ENCODE measurements around the gene CPNE4.
A peak's percentile ranks its signal among the peaks of the same experiment; 100 is the strongest.

The CPNE4 gene

DNA sequence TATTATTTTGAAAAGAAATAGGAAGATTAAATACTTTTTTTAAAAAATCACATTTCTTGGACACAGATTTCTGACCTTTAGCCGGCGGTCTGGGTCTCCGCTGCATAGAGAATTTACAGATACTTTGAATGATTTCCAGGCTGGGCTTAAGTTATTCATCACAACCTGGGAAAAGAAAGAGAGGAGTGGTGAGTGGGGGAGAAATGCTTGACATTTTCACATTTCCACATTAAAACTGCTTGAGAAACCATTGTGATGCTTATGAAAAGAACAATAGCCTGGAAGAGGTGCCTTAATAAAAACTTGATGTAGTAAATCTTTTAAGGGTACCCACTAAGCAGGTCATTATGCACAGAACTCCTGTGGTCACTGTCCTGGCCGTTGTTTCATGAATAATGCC lies 365.2 kb downstream of the CPNE4 start:
- no peak for DNase-seq

- DNase-seq, result no peak
Measured at GRCh38 chr3:131658771-131659170, 376.0 kb downstream of the CPNE4 start.

DNA sequence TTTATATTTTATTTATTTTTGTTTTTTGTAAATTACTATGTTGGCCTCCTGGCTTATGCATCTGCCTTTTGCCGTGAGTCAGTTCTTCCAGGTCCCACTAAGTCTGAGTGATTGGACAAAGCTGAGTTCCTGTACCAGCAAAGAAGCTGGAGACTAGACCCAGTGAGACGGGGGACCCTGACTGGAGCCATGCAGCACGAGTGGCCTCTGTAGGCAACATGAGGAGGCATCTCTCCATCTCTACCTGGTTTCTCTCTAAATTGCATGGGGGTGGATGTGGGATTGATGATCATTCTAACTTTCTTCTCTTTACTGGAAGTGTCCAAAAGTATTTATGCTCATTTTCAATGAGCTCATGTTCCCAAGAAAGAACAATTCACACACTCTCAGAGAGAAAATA lies 376.7 kb downstream of the CPNE4 start:
- no peak for DNase-seq

DNA sequence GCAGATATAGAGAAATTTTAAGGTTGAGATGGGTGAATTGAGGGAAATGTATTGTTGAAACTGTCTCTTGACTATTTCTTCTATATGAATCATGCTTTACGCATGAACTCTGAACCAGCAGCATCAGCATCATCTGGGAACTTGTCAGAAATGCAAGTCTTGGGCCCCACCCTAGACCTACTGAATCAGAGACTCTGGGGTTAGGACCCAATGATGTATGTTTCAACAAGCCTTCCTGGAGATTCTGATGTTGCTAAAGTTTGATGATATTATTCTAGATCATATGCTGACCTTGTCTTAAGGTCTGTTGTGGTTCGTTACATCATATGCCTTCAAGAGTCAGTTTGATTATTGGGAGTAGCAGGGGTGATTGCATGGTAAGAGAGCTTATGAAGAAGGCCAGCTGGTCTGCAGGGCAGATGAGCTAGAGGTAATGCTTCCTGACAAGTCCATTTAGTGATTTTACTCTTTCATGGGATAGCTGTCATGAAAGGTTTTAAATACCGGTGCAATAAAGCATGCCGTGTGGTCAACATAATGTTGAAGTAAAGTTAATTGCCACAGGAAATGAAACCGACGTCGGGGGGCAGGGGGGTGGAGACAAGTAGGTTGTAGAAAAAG lies 379.6 kb downstream of the CPNE4 start:
- DNase-seq, result no peak

- no peak for DNase-seq
Measured at GRCh38 chr3:131645638-131646037, 389.2 kb downstream of the CPNE4 start.

DNA sequence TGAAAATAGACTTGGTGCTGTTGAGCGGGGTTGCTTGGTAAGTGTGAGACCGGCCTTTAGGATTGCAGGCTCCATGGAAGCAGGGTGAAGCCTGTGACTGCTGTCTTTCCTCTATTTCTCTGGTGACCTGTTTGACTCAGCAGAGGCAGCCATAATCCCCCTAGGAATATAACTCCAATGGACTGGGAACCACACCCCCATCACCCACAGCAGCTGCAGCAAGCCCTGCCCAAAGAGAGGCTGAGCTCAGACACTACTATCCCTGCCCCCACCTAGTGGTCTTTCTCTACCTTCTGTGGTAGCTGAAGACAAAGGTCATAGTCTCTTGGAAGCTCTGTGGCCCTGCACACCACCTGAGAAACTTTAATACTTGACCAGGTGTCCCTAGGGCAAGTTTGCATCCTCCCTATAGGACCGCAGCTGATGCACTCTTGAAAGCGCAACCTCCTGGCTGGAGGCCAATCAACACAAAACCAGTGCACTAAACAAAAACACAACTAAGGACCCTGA lies 398.5 kb downstream of the CPNE4 start:
- DNase-seq, result no peak

GRCh38 chr3:131630807-131631206 lies 404.0 kb downstream of the CPNE4 start:
- DNase-seq, result peak; percentile 32

DNA sequence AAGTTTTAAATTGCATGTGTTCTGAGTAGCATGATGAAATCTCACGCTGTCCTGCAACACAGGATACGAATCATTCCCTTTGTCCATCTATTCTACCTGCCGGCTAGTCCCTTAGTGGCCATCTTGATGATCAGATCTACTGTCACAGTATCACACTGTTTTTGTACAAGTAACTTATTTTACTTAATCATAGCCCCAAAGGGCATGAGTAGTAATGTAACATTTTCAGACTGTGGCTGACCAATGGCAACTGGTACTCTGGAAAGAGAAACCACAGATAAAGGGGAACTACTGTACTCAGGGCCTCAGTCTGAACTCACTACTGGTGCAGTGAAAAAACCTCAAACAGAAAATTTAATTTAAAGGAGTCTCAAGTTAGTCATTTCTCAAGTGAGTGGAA lies 404.7 kb downstream of the CPNE4 start:
- no peak for DNase-seq

DNA sequence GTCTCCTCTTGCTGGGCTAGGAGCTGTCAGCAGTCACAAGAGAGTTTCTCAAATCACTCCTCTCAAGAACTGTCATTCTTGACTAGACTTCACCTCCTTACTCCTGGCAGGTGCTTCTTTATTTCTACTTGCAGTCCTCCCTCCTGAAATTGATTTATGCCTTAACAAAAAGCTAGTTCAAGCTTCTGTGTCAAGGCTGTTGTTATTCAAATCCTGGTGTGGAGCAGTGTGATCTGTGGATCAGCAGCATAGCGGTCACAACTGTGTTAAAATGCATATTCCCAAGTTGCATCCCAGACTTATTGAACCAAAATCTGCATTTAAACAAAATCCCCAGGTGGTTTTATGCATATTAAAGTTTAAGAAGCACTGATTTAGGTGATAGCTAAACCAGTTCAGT lies 411.4 kb downstream of the CPNE4 start:
- no peak for DNase-seq

DNA sequence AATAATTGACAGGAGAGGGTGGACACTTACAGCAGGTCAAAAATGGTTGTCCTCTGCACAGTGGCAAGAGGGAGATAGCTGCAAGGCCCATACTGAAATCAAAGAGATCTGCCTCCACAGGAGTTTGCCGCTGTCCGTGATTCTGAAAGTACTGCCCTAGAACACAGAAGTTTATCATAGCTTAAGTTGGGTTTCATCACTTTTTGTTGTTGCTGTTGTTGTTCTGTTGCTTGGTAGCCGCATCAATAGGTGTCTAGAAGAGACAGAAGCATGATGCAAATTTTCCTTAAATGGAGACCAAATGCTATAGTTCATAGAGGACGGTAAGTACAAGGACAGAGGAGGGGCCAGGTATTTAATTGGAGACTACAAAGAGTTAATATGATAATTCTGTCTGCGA lies 412.1 kb downstream of the CPNE4 start:
- DNase-seq, result no peak

- DNase-seq, result no peak
Measured at GRCh38 chr3:131620977-131621376, 413.8 kb downstream of the CPNE4 start.

DNA sequence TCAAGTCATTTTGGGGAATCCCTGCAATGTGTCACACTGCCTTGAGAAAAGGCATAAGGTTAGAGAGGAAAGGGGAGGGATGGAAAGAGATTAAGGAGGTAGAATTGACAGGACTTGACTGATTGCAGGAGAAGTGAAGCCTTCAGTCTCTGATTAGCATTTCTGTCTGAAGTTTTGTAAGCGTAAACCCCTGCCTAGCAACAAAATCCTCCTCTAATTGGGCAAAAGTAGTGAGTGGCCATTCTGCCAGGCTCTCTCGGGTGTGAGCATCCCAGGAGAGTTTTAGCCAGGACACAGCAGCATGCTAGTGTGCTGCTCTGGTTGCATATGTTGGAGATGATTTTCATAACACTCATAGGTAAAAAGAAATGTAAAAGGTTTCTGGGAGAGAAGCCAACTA lies 415.0 kb downstream of the CPNE4 start:
- no peak for DNase-seq

DNA sequence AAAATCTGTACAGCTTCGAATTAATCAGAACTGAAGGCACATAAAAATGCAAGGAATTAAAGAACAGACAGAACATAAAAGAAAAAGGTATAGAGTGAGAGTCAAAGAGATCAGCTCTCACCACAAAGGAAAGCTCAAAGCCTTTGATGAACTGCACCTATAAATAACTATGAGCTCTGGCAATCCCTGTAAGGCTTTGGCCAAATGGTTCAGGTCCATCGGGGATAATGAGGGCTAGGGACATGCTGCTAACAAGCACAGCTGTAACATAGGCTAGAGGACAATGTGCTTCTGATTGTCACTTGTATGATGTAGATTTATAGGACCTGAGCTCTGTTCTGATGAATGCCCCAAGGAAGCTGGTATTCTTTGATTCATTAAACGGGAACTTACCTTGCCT lies 418.1 kb downstream of the CPNE4 start:
- DNase-seq, result no peak

GRCh38 chr3:131612745-131613144 lies 422.1 kb downstream of the CPNE4 start:
- no peak for DNase-seq

DNA sequence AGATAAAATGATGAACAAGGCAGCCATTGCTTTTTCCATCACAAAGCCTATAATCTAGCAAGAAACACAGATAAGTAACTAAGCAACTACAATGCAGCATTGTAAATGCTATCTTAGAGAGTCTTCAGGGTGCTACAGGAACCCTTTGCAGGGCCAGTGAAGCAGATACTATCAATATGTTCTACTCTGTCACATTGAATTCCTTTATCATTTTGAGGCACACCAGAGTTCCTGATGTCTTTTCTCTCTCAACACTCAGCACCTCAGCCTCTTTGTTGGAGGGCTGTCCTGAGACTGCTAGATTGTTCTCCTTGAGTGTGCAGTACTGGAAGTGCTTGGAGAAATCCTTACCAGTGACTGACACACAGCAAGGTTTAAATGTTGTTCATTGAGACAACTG lies 424.6 kb downstream of the CPNE4 start:
- DNase-seq, result no peak

DNA sequence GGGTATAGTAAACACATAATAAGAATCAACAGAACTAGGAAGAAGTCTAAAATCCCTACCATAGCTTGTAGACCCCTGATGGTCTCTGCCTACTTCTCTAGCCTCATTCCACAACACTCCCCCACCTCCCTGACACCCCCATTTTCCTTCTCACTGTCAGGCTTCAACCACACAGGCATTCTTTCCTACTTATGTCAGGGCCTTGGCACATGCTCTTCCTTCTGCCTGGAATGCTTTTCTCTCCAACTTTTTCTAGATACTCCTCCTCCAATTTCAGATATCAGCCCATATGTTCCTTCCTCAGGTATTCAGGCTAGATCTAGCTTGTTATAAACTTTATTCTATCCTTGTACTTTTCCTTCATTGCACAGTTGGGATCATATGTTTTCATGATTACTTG lies 426.1 kb downstream of the CPNE4 start:
- DNase-seq, result peak; percentile 49

- no peak for DNase-seq
Measured at GRCh38 chr3:131608296-131608695, 426.5 kb downstream of the CPNE4 start.

GRCh38 chr3:131605916-131606315 lies 428.9 kb downstream of the CPNE4 start:
- no peak for DNase-seq

- peak; percentile 62 for DNase-seq
Measured at GRCh38 chr3:131602011-131602779, 432.6 kb downstream of the CPNE4 start.

DNA sequence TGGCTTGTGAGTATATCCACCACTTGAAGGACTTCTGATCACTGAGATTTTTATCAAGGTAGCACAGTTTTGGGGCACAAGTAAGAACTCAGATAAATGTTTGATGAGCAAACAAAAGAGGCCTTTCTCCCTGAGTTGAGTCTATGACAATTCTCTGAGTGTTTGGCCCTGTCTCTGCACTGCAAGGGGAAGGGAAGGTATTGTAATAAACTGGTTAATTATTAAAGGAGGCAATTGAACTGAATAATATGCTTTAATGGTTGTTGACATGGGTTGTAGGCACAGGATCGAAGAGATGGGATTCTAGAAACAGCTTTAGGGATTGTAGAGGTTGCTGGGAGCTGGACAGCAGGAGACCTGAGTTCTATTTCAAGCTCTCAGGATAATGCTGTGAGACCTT lies 437.0 kb downstream of the CPNE4 start:
- DNase-seq, result no peak

DNA sequence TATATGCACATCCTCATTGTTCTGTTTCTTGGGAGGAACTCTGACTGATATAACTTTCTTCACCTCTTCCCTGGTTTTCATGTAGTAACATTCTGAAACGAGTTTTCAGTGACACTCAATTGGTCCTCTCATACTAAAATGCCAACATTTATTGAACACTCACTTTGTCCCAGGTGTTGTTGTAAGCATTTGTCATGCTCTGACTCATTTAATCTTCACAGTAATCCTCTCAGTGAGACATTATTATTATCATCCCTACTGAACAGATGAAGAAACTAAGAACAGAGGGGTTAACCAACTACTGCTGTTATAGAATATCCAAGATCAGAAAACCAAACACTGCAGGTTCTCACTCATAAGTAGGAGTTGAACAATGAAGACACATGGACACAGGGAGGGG lies 437.9 kb downstream of the CPNE4 start:
- DNase-seq, result no peak

- peak; percentile 72 for DNase-seq
Measured at GRCh38 chr3:131591394-131592014, 443.3 kb downstream of the CPNE4 start.

- DNase-seq, result no peak
Measured at GRCh38 chr3:131586277-131586676, 448.5 kb downstream of the CPNE4 start.

- DNase-seq, result no peak
Measured at GRCh38 chr3:131582438-131582837, 452.4 kb downstream of the CPNE4 start.
